Measurements from ENCODE around the gene TRIM15. TPM values are rescaled to one million over a fixed set of nuclear protein-coding genes. Genes with fewer than 3 reads are reported as not detected.
A peak's percentile ranks its signal among the peaks of the same experiment; 100 is the strongest.
"Not testable (repeated sequence)": the region's sequence is repeated elsewhere in the genome, so short reads cannot be mapped to it uniquely, and the experiment has no call there.

Gene TRIM15
- total RNA-seq, 1 donor from 2014 or later: 0.92 TPM

DNA sequence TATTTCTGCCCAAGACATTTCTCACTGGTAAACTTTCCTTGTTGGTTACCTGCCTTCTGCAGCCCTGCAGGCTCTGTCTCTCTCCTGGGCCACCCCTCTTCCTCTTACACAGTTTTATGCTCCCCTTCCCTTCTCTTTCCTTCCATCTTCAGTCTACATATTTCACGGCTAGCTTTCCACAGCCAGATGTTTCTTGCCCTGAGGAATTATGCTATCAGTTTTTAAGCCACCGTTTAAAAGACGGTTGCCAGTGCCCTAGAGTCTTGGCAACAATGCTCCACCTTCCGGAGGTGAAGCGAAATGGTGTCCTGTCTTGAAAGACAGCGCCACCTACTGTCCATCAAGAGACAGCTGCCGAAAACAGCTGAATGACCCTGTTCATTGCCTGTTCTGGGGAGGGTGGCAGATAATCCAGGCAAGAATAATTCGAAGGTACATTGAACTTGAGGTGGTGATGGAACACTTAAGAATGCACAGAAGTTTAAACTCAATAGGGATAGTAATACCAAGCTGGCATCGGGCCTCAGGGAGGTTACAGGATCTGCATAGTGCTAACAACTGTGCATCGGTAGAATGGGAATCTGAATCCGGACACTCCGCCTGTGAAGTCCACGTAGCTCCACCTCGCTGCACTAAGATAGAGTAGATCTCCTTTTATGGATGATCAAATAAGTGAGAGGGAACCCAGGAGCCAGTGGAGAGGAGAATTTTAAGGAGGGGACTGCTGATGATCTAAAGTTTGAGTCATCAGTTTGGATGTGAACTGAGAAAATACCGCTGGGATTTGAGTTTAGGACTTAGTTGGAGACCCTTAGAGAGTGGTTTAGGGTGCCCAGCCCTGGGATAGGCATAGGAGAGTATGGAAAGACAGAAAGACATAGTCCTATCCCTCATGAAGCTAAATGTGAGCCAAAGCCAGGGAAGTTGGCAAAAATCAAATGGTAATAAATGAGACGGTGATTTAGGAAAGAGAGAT lies 32.2 kb upstream of the TRIM15 start:
- peak overlapping the region; percentile 31 for H3K27ac Mint-ChIP-seq

DNA sequence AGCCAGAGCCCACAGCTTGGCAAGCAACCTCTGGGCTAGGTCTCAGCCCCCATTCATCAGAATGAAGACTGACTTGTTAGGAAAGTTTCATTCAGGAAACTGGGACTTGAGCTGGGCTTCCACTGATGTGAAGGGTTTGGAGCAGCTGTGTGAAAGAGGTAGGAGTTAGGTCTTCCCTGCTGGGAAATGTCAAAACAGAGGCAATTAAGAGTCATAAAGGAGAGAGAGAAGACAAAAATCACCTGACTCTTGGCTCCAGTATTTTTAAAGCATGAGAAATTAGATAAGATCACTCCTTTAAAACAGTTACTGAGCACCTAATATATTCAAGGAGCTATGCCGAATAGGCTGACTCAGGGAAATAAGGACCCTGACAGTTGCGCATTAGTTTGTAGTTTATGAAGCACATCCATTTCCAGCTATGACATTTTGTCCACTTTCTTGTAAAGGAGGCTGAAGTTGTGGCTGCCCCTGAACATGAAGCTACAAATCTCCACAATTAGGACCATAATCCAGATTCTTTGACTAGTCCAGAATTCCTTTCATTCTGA lies 31.3 kb upstream of the TRIM15 start:
- Mint-ChIP-seq H3K36me3 (no peaks in the 10 kb centered on the region), H3K27ac (no peak overlapping the region), H3K4me3 (no peak overlapping the region), H3K4me1 (ENCODE audit: unreplicated experiment) (peaks cover 5% of the 10 kb centered on the region), H3K27me3 (peaks cover 85% of the 10 kb centered on the region), H3K9me3 (no peaks in the 10 kb centered on the region)
- TF ChIP-seq, protein P1, sequence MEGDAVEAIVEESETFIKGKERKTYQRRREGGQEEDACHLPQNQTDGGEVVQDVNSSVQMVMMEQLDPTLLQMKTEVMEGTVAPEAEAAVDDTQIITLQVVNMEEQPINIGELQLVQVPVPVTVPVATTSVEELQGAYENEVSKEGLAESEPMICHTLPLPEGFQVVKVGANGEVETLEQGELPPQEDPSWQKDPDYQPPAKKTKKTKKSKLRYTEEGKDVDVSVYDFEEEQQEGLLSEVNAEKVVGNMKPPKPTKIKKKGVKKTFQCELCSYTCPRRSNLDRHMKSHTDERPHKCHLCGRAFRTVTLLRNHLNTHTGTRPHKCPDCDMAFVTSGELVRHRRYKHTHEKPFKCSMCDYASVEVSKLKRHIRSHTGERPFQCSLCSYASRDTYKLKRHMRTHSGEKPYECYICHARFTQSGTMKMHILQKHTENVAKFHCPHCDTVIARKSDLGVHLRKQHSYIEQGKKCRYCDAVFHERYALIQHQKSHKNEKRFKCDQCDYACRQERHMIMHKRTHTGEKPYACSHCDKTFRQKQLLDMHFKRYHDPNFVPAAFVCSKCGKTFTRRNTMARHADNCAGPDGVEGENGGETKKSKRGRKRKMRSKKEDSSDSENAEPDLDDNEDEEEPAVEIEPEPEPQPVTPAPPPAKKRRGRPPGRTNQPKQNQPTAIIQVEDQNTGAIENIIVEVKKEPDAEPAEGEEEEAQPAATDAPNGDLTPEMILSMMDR (conservative IDR thresholded peaks at IDR 0.05): no peak
- no peak for DNase-seq (ENCODE audit: extremely low spot score, unreplicated experiment)

More for the DNA sequence above, 32.2 kb upstream of the TRIM15 start:
- H3K27me3 Mint-ChIP-seq: peaks cover 90% of the 10 kb centered on the region
- H3K36me3 Mint-ChIP-seq: no peaks in the 10 kb centered on the region
- no peaks in the 10 kb centered on the region for H3K9me3 Mint-ChIP-seq
- peak overlapping the region; percentile 27 for H3K4me3 Mint-ChIP-seq
- TF ChIP-seq, protein P1 (conservative IDR thresholded peaks at IDR 0.05): peak; percentile 99
- H3K4me1 Mint-ChIP-seq (ENCODE audit: unreplicated experiment): peaks cover 5% of the 10 kb centered on the region
- no peak for DNase-seq (ENCODE audit: extremely low spot score, unreplicated experiment)

DNA sequence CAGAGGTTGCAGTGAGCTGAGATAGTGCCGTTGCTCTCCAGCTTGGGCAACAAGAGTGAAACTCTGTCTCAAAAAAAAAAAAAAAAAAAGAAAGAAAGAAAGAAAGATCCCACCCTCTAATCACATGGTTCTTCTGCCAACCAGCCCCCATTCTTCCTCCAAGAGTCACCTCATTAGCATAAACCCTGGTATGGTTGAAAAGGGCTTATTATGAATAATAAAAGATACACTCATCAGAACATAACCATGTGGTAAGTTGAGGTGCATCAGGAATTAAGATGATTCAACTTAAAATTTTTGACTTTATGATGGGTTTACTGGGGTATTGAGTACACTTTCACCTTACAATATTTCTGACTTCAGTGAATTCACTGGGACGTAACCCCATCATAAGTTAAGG lies 28.2 kb upstream of the TRIM15 start:
- H3K27ac Mint-ChIP-seq: no peak overlapping the region
- TF ChIP-seq, protein P1 (conservative IDR thresholded peaks at IDR 0.05): no peak
- peaks cover 5% of the 10 kb centered on the region for H3K4me1 Mint-ChIP-seq (ENCODE audit: unreplicated experiment)
- no peak for DNase-seq (ENCODE audit: extremely low spot score, unreplicated experiment)
- H3K27me3 Mint-ChIP-seq: peaks cover 82% of the 10 kb centered on the region
- H3K4me3 Mint-ChIP-seq: no peak overlapping the region
- no peaks in the 10 kb centered on the region for H3K36me3 Mint-ChIP-seq
- H3K9me3 Mint-ChIP-seq: no peaks in the 10 kb centered on the region

DNA sequence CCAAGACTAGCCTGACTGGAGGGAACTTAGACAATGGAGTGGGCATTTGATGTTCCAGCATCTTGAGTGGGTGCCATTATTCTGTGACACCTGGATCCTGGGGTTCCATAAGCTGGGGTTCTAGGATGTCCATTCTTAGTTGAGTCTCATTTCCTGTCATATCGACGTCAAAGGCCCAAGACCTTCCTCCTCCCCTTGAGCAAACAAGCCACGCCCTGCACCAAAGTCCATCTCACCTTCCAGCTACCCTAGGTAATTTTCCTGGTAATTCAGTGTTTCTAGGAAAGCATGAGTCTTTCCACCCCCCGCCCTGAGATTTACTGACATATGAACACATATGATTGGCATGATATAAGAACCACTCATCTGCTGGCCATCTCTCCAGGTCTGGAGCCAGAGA lies 27.6 kb upstream of the TRIM15 start, which contains the start of gene TRIM40:
TSS of gene TRIM40 (plus strand) at position 384 of the 400 bp plus-strand sequence. CDS start 897 bp downstream, outside the sequence.
- Mint-ChIP-seq H3K4me1 (ENCODE audit: unreplicated experiment) (peaks cover 4% of the 10 kb centered on the region), H3K4me3 (no peak within 1 kb of the TSS), H3K36me3 (no peaks in the 10 kb centered on the region), H3K27me3 (peaks cover 80% of the 10 kb centered on the region), H3K9me3 (no peaks in the 10 kb centered on the region), H3K27ac (no peak within 1 kb of the TSS)
- DNase-seq (ENCODE audit: extremely low spot score, unreplicated experiment): no peak
- TF ChIP-seq, protein P1 (conservative IDR thresholded peaks at IDR 0.05): no peak

DNA sequence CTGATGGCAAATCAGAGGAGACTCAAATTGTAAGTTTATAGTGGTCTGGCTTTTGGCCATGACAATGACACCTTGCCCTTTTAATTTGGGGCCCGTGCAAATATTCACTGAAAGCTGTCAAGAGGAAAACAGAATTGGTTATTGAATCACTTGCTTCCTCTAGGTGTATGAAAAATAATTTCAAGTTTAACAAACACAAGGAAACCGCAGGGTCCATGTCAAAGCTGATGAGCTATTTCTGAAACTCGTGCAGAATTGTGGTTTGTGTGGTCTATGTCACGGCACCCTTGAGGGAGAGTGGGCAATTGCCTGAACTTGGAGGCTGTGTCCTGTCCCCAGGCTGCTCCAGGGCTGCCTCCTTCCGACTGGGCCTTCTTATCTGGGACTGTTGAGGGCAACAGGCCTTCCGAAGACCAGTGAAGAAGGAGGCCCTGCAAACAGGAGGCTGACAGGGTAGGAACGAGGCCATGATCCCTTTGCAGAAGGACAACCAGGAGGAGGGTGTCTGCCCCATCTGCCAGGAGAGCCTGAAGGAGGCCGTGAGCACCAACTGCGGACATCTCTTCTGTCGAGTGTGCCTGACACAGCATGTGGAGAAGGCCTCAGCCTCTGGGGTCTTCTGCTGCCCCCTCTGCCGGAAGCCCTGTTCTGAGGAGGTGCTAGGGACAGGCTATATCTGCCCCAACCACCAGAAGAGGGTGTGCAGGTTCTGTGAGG lies 26.6 kb upstream of the TRIM15 start:
- Mint-ChIP-seq H3K4me3 (no peak overlapping the region), H3K27ac (no peak overlapping the region), H3K4me1 (ENCODE audit: unreplicated experiment) (no peaks in the 10 kb centered on the region), H3K9me3 (no peaks in the 10 kb centered on the region), H3K27me3 (peaks cover 80% of the 10 kb centered on the region), H3K36me3 (no peaks in the 10 kb centered on the region)
- TF ChIP-seq, protein P1 (conservative IDR thresholded peaks at IDR 0.05): no peak
- no peak for DNase-seq (ENCODE audit: extremely low spot score, unreplicated experiment)

DNA sequence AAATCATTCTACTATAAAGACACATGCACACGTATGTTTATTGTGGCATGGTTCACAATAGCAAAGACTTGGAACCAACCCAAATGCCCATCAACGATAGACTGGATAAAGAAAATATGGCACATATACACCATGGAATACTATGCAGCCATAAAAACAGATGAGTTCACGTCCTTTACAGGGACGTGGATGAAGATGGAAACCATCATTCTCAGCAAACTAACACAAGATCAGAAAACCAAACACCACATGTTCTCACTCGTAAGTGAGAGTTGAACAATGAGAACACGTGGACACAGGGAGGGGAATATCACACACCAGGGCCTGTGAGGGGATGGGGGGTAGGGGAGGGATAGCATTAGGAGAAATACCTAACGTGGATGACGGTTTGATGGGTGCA lies 23.1 kb upstream of the TRIM15 start:
- H3K27me3 Mint-ChIP-seq: peaks cover 81% of the 10 kb centered on the region
- not testable (repeated sequence) for H3K36me3 Mint-ChIP-seq; H3K27ac Mint-ChIP-seq; DNase-seq (ENCODE audit: extremely low spot score, unreplicated experiment); H3K9me3 Mint-ChIP-seq; H3K4me3 Mint-ChIP-seq; H3K4me1 Mint-ChIP-seq (ENCODE audit: unreplicated experiment)
